ENCODE results near the gene TMEM132C. TPM values are rescaled to one million over a fixed set of nuclear protein-coding genes. Genes with fewer than 3 reads are reported as not detected.

Gene TMEM132C
- total and polyA plus RNA-seq, 12 donors = 0.79 to 2.9 (median 1.7) TPM

- 48% methylated on average over 9 of the region's 9 CpGs for WGBS, 2 donors
- no peaks in the 10 kb centered on the region for H3K4me1 ChIP-seq
- no peak overlapping the region for H3K4me3 ChIP-seq
- no peak for TF ChIP-seq CTCF (IDR thresholded peaks at IDR 0.05)
- no peak for ATAC-seq
- H3K36me3 ChIP-seq = no peaks in the 10 kb centered on the region
- H3K9me3 ChIP-seq = peaks cover 0 to 14% (median 0%) of the 10 kb centered on the region in 11 donors
- no peak for DNase-seq
- intact Hi-C loops (cut with DNase I) = no loop called here
- no peaks in the 10 kb centered on the region for H3K27me3 ChIP-seq
- H3K27ac ChIP-seq = no peak overlapping the region
Observed at GRCh38 chr12:128583453-128583852, 316.5 kb downstream of the TMEM132C start.

GRCh38 chr12:128586451-128587029, 319.6 kb downstream of the TMEM132C start:
- no peaks in the 10 kb centered on the region for H3K36me3 ChIP-seq
- peaks cover 0 to 9% (median 0%) of the 10 kb centered on the region in 11 donors for H3K9me3 ChIP-seq
- H3K27ac ChIP-seq = no peak overlapping the region
- no peaks in the 10 kb centered on the region for H3K27me3 ChIP-seq
- H3K4me3 ChIP-seq = no peak overlapping the region
- ATAC-seq = no peak
- 46 to 55% methylated on average over 7 of the region's 7 CpGs for WGBS, 2 donors
- intact Hi-C loops (cut with DNase I) = no loop called here
- H3K4me1 ChIP-seq = no peaks in the 10 kb centered on the region
- no peak for DNase-seq
- TF ChIP-seq CTCF (IDR thresholded peaks at IDR 0.05) = no peak

- Histone ChIP-seq H3K27ac (no peak overlapping the region), H3K4me3 (no peak overlapping the region), H3K4me1 (no peaks in the 10 kb centered on the region), H3K27me3 (no peaks in the 10 kb centered on the region), H3K9me3 (no peaks in the 10 kb centered on the region), H3K36me3 (no peaks in the 10 kb centered on the region)
- DNase-seq (no peak), ATAC-seq (no peak)
- intact Hi-C loops (cut with DNase I) = no loop called here
- WGBS, 2 donors = 56 to 59% methylated on average over 2 of the region's 2 CpGs
- TF ChIP-seq CTCF (IDR thresholded peaks at IDR 0.05) = no peak
Observed at GRCh38 chr12:128587918-128588317, 320.9 kb downstream of the TMEM132C start.

GRCh38 chr12:128592220-128592744, 325.3 kb downstream of the TMEM132C start:
- H3K4me3 ChIP-seq = no peak overlapping the region
- H3K4me1 ChIP-seq = no peaks in the 10 kb centered on the region
- ATAC-seq = no peak
- intact Hi-C loops (cut with DNase I) = no loop called here
- no peak for DNase-seq
- no peak for TF ChIP-seq CTCF (IDR thresholded peaks at IDR 0.05)
- H3K27me3 ChIP-seq = peaks cover 0 to 4% (median 0%) of the 10 kb centered on the region in 7 donors
- no peaks in the 10 kb centered on the region for H3K9me3 ChIP-seq
- H3K36me3 ChIP-seq = no peaks in the 10 kb centered on the region
- 50 to 51% methylated on average over 6 of the region's 6 CpGs for WGBS, 2 donors
- H3K27ac ChIP-seq = no peak overlapping the region

Measured in heart right ventricle (tissue), 16 donors.